Umbilical cord (tissue), 2 donors: ENCODE results near the gene PLEKHG4B. TPM values are rescaled to one million over a fixed set of nuclear protein-coding genes. Genes with fewer than 3 reads are reported as not detected.
A peak's percentile ranks its signal among the peaks of the same experiment; 100 is the strongest.

Experiments used
- DNase-seq: peaks from one replicate; pipeline ENCODE4 v3.0.0-alpha.2; 2015; ENCODE audit warnings: low spot score
- total RNA-seq: library from RNA; depleted of rRNA; stranded (reverse); fragments of >200 nt; gene quantifications from one replicate; pipeline ENCODE4 v1.2.3, GENCODE V29; 2014; ENCODE audit warnings: low replicate concordance; ENCODE audit not compliant: insufficient read depth

The PLEKHG4B gene
- total RNA-seq, 1 donor from 2014 or later = 3.1 TPM

GRCh38 chr5:169071-169727, 77.2 kb downstream of the PLEKHG4B start:
- DNase-seq = no peak

GRCh38 chr5:169728-170094, 77.7 kb downstream of the PLEKHG4B start:
- no peak for DNase-seq

GRCh38 chr5:170971-171800, 79.2 kb downstream of the PLEKHG4B start:
- DNase-seq = no peak

- no peak for DNase-seq
These were observed 79.9 kb downstream of the PLEKHG4B start for GRCh38 chr5:171801-172331.

- no peak for DNase-seq
These were observed 80.5 kb downstream of the PLEKHG4B start for GRCh38 chr5:172421-172820.

GRCh38 chr5:172841-173251, 80.9 kb downstream of the PLEKHG4B start:
- DNase-seq = no peak

GRCh38 chr5:173392-174290, 81.7 kb downstream of the PLEKHG4B start:
- no peak for DNase-seq

GRCh38 chr5:174291-174600, 82.3 kb downstream of the PLEKHG4B start:
- no peak for DNase-seq

GRCh38 chr5:174876-175465, 83.0 kb downstream of the PLEKHG4B start:
- no peak for DNase-seq

- DNase-seq = no peak
These were observed 84.4 kb downstream of the PLEKHG4B start for GRCh38 chr5:176296-176823.

- no peak for DNase-seq
These were observed 86.1 kb downstream of the PLEKHG4B start for GRCh38 chr5:178110-178509.

GRCh38 chr5:179401-179800, 87.4 kb downstream of the PLEKHG4B start:
- no peak for DNase-seq

GRCh38 chr5:180286-180918, 88.4 kb downstream of the PLEKHG4B start:
- no peak for DNase-seq

- DNase-seq = no peak
These were observed 89.2 kb downstream of the PLEKHG4B start for GRCh38 chr5:181160-181559.

- no peak for DNase-seq
These were observed 89.6 kb downstream of the PLEKHG4B start for GRCh38 chr5:181566-181965.

GRCh38 chr5:182126-182525, 90.2 kb downstream of the PLEKHG4B start:
- no peak for DNase-seq

- no peak for DNase-seq
These were observed 92.5 kb downstream of the PLEKHG4B start for GRCh38 chr5:184471-184870.

- peak; percentile 46 for DNase-seq
These were observed 93.4 kb downstream of the PLEKHG4B start for GRCh38 chr5:185095-186070.
